HG02973 (cell line): ENCODE data around the gene SGCB.

ENCODE experiments used
- ATAC-seq: cut with Tn5 transposase; IDR thresholded peaks from one replicate; pipeline ENCODE4 v1.9.1; 2021; ENCODE audit warnings: moderate library complexity; ENCODE audit not compliant: unreplicated experiment

SGCB gene

GRCh38 chr4:52019936-52020657 lies 18.0 kb downstream of the SGCB start, which contains the start of gene LRRC66:
Gene LRRC66, minus strand, starts transcription at chr4:52020363. Its CDS starts 2,750 bp downstream, at chr4:52017613.
- ATAC-seq = no peak

- ATAC-seq = no peak
Measured at GRCh38 chr4:52017814-52018213, 20.3 kb downstream of the SGCB start.

- no peak for ATAC-seq
Measured at GRCh38 chr4:52016981-52017380, 21.1 kb downstream of the SGCB start.

GRCh38 chr4:52015366-52015765 lies 22.7 kb downstream of the SGCB start:
- no peak for ATAC-seq

GRCh38 chr4:52014903-52015302 lies 23.2 kb downstream of the SGCB start:
- no peak for ATAC-seq

GRCh38 chr4:52012651-52013050 lies 25.4 kb downstream of the SGCB start:
- no peak for ATAC-seq

GRCh38 chr4:52010986-52011385 lies 27.1 kb downstream of the SGCB start:
- no peak for ATAC-seq

GRCh38 chr4:52006887-52007286 lies 31.2 kb downstream of the SGCB start:
- no peak for ATAC-seq

- ATAC-seq = no peak
Measured at GRCh38 chr4:52005604-52006273, 32.4 kb downstream of the SGCB start.

GRCh38 chr4:52004414-52004813 lies 33.7 kb downstream of the SGCB start:
- ATAC-seq = no peak

- no peak for ATAC-seq
Measured at GRCh38 chr4:52001616-52002015, 36.5 kb downstream of the SGCB start.

GRCh38 chr4:51999250-51999649 lies 38.8 kb downstream of the SGCB start:
- ATAC-seq = no peak

GRCh38 chr4:51998837-51999236 lies 39.3 kb downstream of the SGCB start:
- ATAC-seq = no peak

- no peak for ATAC-seq
Measured at GRCh38 chr4:51997647-51998046, 40.5 kb downstream of the SGCB start.

GRCh38 chr4:51995647-51996220 lies 42.4 kb downstream of the SGCB start:
- no peak for ATAC-seq
